Measurements from ENCODE around the gene THPO.
"Not testable (repeated sequence)": the region's sequence is repeated elsewhere in the genome, so short reads cannot be mapped to it uniquely, and the experiment has no call there.

The THPO gene

GRCh38 chr3:184349563-184350470 is 28.2 kb downstream of the THPO start:
- DNase-seq (ENCODE audit: low spot score) = no peak

- DNase-seq (ENCODE audit: low spot score) = no peak
These were observed 30.0 kb downstream of the THPO start for GRCh38 chr3:184348057-184348382.

GRCh38 chr3:184347321-184348056 is 30.5 kb downstream of the THPO start:
- no peak for DNase-seq (ENCODE audit: low spot score)

- no peak for DNase-seq (ENCODE audit: low spot score)
These were observed 31.4 kb downstream of the THPO start for GRCh38 chr3:184346480-184347190.

GRCh38 chr3:184345317-184346144 is 32.5 kb downstream of the THPO start:
- DNase-seq (ENCODE audit: low spot score) = peak; percentile 95

GRCh38 chr3:184344579-184345316 is 33.3 kb downstream of the THPO start:
- no peak for DNase-seq (ENCODE audit: low spot score)

- DNase-seq (ENCODE audit: low spot score) = no peak
These were observed 34.7 kb downstream of the THPO start for GRCh38 chr3:184343200-184343876.

GRCh38 chr3:184341925-184342324 is 36.1 kb downstream of the THPO start:
- no peak for DNase-seq (ENCODE audit: low spot score)

GRCh38 chr3:184339451-184340135 is 38.4 kb downstream of the THPO start:
- not testable (repeated sequence) for DNase-seq (ENCODE audit: low spot score)

GRCh38 chr3:184339001-184339400 is 39.0 kb downstream of the THPO start:
- no peak for DNase-seq (ENCODE audit: low spot score)

- no peak for DNase-seq (ENCODE audit: low spot score)
These were observed 39.5 kb downstream of the THPO start for GRCh38 chr3:184338511-184338945.

- DNase-seq (ENCODE audit: low spot score) = no peak
These were observed 40.0 kb downstream of the THPO start for GRCh38 chr3:184337981-184338380.

GRCh38 chr3:184337399-184337714 is 40.6 kb downstream of the THPO start, which contains the start of gene FAM131A:
Gene FAM131A (plus strand): TSS chr3:184337600. CDS start chr3:184337631, 31 bp downstream.
- no peak for DNase-seq (ENCODE audit: low spot score)

- DNase-seq (ENCODE audit: low spot score) = peak; percentile 71
These were observed 41.2 kb downstream of the THPO start for GRCh38 chr3:184336547-184337398.

GRCh38 chr3:184335661-184336546 is 42.1 kb downstream of the THPO start:
- DNase-seq (ENCODE audit: low spot score) = peak; percentile 71

GRCh38 chr3:184335291-184335660 is 42.7 kb downstream of the THPO start:
- peak; percentile 62 for DNase-seq (ENCODE audit: low spot score)

- DNase-seq (ENCODE audit: low spot score) = peak; percentile 77
These were observed 43.4 kb downstream of the THPO start for GRCh38 chr3:184334470-184335158.
